ENCODE results near the gene HES7. TPM values are rescaled to one million over a fixed set of nuclear protein-coding genes. Genes with fewer than 3 reads are reported as not detected.
A peak's percentile ranks its signal among the peaks of the same experiment; 100 is the strongest.

Gene HES7
- polyA plus RNA-seq, 2 of the 4 experiments (the other 2 are of a cell fraction), result 0.56 to 0.72 TPM

DNA sequence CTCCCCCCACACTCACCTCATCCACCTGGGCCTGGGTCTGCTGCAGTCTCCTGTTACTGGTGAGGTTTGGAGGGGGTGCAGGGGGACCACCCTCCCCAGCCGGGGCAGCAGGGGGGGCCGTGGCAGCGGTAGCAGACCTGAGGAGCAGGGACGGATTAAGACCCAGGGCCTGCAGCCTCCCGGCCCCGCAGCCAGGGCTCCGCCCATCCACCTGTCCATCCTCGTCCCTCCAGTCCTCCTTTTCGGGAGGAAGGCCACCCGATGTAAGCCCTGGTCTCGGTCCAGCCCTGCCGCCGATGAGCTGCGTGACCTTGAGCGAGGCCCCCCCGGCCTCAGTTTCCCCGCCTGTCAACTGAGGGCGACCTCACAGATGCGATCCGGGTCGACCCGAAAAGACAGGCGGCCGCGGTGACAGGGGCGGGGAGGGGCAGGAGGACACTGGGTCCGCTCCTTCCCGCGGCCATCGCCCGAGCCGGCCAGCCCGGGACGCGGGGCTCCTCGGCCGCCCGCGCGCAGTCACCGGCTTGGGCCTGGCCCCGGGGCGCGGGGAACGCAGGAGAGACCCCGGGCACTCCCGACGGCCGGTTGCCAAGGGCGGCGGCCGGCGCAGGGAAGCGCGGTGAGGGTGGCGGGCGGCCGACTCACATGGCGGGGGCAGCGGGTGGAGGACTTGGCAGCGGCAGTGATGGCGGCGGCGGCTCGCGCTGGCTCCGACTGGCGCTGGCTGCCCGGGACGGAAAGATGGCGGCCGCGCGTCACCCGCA is 38.5 kb upstream of the HES7 start, which contains the start of gene VAMP2:
VAMP2 (minus strand) TSS at position 716 of the 764 bp plus-strand sequence; CDS start at position 647, 69 bp downstream.
- 3% methylated on average over 24 of the region's 75 CpGs for WGBS (ENCODE audit: missing lambda C conversion rate)
- TF ChIP-seq CBX2 (IDR thresholded peaks at IDR 0.05; ENCODE audit: borderline replicate concordance, low read depth) (no peak), ESRRA (IDR thresholded peaks at IDR 0.05; ENCODE audit: borderline replicate concordance, low read length) (no peak), GATA3 (IDR thresholded peaks at IDR 0.05; ENCODE audit: borderline replicate concordance) (no peak), RCOR1 (IDR thresholded peaks at IDR 0.05; ENCODE audit: low read depth, low read length) (no peak), ZC3H11A (IDR thresholded peaks at IDR 0.05) (no peak), JUN (IDR thresholded peaks at IDR 0.05) (peak; percentile 86 to 93; a peak in 4 of 5 replicates), NFE2L2 (conservative IDR thresholded peaks at IDR 0.05; ENCODE audit: low read length) (no peak), SREBF2 (IDR thresholded peaks at IDR 0.05) (no peak), PHF8 (IDR thresholded peaks at IDR 0.05; ENCODE audit: borderline replicate concordance, low read depth) (peak; percentile 94), POLR2A (IDR thresholded peaks at IDR 0.05; ENCODE audit: low read length) (peak; percentile 89), EP300 (IDR thresholded peaks at IDR 0.05) (no peak), EHF (CRISPR knock-in tag; IDR thresholded peaks at IDR 0.05) (no peak), TP53 (CRISPR knock-in tag; IDR thresholded peaks at IDR 0.05) (0 out of 2 replicates have a peak, but pooled peaks have one; percentile 31), RNF2 (IDR thresholded peaks at IDR 0.05; ENCODE audit: borderline replicate concordance, low read depth) (no peak), SMC3 (IDR thresholded peaks at IDR 0.05) (no peak), CEBPB (IDR thresholded peaks at IDR 0.05) (no peak), MAZ (IDR thresholded peaks at IDR 0.05; ENCODE audit: borderline replicate concordance, low read depth, low read length) (no peak), MYC (IDR thresholded peaks at IDR 0.05; ENCODE audit: borderline replicate concordance, low read length) (no peak), BHLHE40 (IDR thresholded peaks at IDR 0.05; ENCODE audit: low read depth, low read length) (no peak), FOSL2 (IDR thresholded peaks at IDR 0.05) (no peak), FOSL2 (CRISPR knock-in tag; IDR thresholded peaks at IDR 0.05) (peak; percentile 15; the same call in 1 of the 2 replicates), CHD2 (IDR thresholded peaks at IDR 0.05; ENCODE audit: low read length, partially characterized antibody) (no peak), FOXS1 (CRISPR knock-in tag; IDR thresholded peaks at IDR 0.05) (no peak), RARB (CRISPR knock-in tag; IDR thresholded peaks at IDR 0.05) (no peak), NPAS2 (CRISPR knock-in tag; IDR thresholded peaks at IDR 0.05; ENCODE audit: borderline replicate concordance) (no peak), POLR2AphosphoS2 (conservative IDR thresholded peaks at IDR 0.05; ENCODE audit: low read length) (no peak), HOXB5 (CRISPR knock-in tag; IDR thresholded peaks at IDR 0.05) (no peak)
- TF ChIP-seq, protein P1, sequence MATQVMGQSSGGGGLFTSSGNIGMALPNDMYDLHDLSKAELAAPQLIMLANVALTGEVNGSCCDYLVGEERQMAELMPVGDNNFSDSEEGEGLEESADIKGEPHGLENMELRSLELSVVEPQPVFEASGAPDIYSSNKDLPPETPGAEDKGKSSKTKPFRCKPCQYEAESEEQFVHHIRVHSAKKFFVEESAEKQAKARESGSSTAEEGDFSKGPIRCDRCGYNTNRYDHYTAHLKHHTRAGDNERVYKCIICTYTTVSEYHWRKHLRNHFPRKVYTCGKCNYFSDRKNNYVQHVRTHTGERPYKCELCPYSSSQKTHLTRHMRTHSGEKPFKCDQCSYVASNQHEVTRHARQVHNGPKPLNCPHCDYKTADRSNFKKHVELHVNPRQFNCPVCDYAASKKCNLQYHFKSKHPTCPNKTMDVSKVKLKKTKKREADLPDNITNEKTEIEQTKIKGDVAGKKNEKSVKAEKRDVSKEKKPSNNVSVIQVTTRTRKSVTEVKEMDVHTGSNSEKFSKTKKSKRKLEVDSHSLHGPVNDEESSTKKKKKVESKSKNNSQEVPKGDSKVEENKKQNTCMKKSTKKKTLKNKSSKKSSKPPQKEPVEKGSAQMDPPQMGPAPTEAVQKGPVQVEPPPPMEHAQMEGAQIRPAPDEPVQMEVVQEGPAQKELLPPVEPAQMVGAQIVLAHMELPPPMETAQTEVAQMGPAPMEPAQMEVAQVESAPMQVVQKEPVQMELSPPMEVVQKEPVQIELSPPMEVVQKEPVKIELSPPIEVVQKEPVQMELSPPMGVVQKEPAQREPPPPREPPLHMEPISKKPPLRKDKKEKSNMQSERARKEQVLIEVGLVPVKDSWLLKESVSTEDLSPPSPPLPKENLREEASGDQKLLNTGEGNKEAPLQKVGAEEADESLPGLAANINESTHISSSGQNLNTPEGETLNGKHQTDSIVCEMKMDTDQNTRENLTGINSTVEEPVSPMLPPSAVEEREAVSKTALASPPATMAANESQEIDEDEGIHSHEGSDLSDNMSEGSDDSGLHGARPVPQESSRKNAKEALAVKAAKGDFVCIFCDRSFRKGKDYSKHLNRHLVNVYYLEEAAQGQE (IDR thresholded peaks at IDR 0.05), result no peak
- TF ChIP-seq, protein P2, sequence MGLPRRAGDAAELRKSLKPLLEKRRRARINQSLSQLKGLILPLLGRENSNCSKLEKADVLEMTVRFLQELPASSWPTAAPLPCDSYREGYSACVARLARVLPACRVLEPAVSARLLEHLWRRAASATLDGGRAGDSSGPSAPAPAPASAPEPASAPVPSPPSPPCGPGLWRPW (IDR thresholded peaks at IDR 0.05), result no peak
- TF ChIP-seq, protein P3, sequence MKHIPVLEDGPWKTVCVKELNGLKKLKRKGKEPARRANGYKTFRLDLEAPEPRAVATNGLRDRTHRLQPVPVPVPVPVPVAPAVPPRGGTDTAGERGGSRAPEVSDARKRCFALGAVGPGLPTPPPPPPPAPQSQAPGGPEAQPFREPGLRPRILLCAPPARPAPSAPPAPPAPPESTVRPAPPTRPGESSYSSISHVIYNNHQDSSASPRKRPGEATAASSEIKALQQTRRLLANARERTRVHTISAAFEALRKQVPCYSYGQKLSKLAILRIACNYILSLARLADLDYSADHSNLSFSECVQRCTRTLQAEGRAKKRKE (CRISPR knock-in tag; IDR thresholded peaks at IDR 0.05; ENCODE audit: low read depth), result peak; percentile 50; the same call in 1 of the 2 replicates
- TF ChIP-seq, protein P4, sequence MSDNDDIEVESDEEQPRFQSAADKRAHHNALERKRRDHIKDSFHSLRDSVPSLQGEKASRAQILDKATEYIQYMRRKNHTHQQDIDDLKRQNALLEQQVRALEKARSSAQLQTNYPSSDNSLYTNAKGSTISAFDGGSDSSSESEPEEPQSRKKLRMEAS (IDR thresholded peaks at IDR 0.05), result peak; percentile 33; the same call in 1 of the 2 replicates
- TF ChIP-seq, protein P5, sequence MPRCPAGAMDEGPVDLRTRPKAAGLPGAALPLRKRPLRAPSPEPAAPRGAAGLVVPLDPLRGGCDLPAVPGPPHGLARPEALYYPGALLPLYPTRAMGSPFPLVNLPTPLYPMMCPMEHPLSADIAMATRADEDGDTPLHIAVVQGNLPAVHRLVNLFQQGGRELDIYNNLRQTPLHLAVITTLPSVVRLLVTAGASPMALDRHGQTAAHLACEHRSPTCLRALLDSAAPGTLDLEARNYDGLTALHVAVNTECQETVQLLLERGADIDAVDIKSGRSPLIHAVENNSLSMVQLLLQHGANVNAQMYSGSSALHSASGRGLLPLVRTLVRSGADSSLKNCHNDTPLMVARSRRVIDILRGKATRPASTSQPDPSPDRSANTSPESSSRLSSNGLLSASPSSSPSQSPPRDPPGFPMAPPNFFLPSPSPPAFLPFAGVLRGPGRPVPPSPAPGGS (IDR thresholded peaks at IDR 0.05), result peak; percentile 70; the same call in 2 of the 3 replicates
- TF ChIP-seq, protein P6, sequence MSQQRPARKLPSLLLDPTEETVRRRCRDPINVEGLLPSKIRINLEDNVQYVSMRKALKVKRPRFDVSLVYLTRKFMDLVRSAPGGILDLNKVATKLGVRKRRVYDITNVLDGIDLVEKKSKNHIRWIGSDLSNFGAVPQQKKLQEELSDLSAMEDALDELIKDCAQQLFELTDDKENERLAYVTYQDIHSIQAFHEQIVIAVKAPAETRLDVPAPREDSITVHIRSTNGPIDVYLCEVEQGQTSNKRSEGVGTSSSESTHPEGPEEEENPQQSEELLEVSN (IDR thresholded peaks at IDR 0.05; ENCODE audit: borderline replicate concordance, low read depth), result no peak
- Histone ChIP-seq H3K4me2 (peak within 1 kb of the TSS; percentile 85), H3K9me3 (no peaks in the 10 kb centered on the region), H3K27ac (peak within 1 kb of the TSS; percentile 92 to 98), H3K4me3 (peak within 1 kb of the TSS; percentile 65), H3K4me1 (peaks cover 38% of the 10 kb centered on the region)
- no peak for FAIRE-seq
- peak; percentile 52 to 67 for ATAC-seq
- CTCF ChIA-PET, result interaction anchor here (3.4 to 19.5 kb wide), 3 partner anchors 11 to 41 kb away, joined by 11 to 601 read pairs (median 116); partner anchors contain the start of genes ALOXE3 and HES7
- POLR2A ChIA-PET, result interaction anchor here (0.8 kb wide), 1 partner anchor 11 kb away, joined by 3 read pairs; no protein-coding TSS in a partner anchor
- DNase-seq (ENCODE audit: low read depth in 1 of 2, low spot score in 1 of 2), result peak; percentile 56 to 74

Data from A549 (cell line).